ENCODE results near the gene COX4I1. TPM values are rescaled to one million over a fixed set of nuclear protein-coding genes. Genes with fewer than 3 reads are reported as not detected.
A peak's percentile ranks its signal among the peaks of the same experiment; 100 is the strongest.

Gene COX4I1
- polyA plus RNA-seq, 3 donors = 985 to 1,312 (median 1,132) TPM

DNA sequence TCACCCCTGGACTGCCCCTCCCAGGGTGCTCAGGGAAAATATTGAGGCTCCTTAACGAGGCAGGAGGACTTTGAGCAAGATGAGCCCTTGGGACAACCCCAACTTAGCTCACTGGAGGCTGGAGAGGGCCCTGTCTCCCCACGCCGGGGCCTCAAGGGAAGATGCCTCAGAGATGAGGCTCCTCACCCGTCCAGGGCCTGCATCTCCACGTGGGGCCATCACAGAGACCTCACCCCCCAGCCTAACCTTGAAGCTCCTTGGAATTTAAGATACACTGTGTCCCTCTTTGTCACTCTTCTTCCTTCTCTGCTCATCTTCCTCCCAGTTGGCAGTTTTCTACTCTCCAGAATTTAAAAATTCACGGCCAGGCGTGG is 11.2 kb downstream of the COX4I1 start:
- Mint-ChIP-seq H3K4me3 (peak overlapping the region in 1 of 2 donors; percentile 32), H3K36me3 (peaks cover 13 to 18% of the 10 kb centered on the region in 2 donors), H3K27ac (no peak overlapping the region), H3K4me1 (no peaks in the 10 kb centered on the region), H3K27me3 (ENCODE audit: low read depth in 3 of 3) (peaks cover 39 to 53% (median 48%) of the 10 kb centered on the region in 3 donors), H3K9me3 (peaks cover 0 to 3% (median 0%) of the 10 kb centered on the region in 7 donors)
- Histone ChIP-seq H4K20me1 (ENCODE audit: insufficient read depth, low read length) (peaks cover 14% of the 10 kb centered on the region), H3K79me2 (ENCODE audit: insufficient read depth, low read length) (no peaks in the 10 kb centered on the region), H3K4me2 (replicated peaks; ENCODE audit: extremely low read depth, low read length, poor library complexity, severe bottlenecking) (no peak overlapping the region), H3K27me3 (ENCODE audit: control insufficient read depth in 2 of 2, insufficient read depth in 2 of 2, low read length in 2 of 2) (peaks cover 7 to 24% of the 10 kb centered on the region in 2 donors), H3K4me1 (ENCODE audit: control insufficient read depth in 1 of 2, insufficient read depth in 2 of 2, low read length in 2 of 2) (no peaks in the 10 kb centered on the region), H3K9ac (ENCODE audit: insufficient read depth, low read length, poor library complexity, severe bottlenecking) (no peak overlapping the region), H2AFZ (ENCODE audit: insufficient read depth, low read depth, low read length, poor library complexity, severe bottlenecking) (no peak overlapping the region), H3K36me3 (replicated peaks in 1 of 2; ENCODE audit: control insufficient read depth in 1 of 2, insufficient read depth in 2 of 2, low read length in 2 of 2) (peaks cover 15 to 16% of the 10 kb centered on the region in 2 donors), H3K4me3 (replicated peaks in 1 of 3; ENCODE audit: low read depth in 2 of 3, low read length in 3 of 3) (no peak overlapping the region), H3K9me3 (replicated peaks in 1 of 2; ENCODE audit: control insufficient read depth in 1 of 2, insufficient read depth in 1 of 2, low read length in 2 of 2) (no peaks in the 10 kb centered on the region), H3K27ac (ENCODE audit: low read depth in 1 of 2, low read length in 2 of 2) (no peak overlapping the region)
- no peak for TF ChIP-seq CTCF (IDR thresholded peaks at IDR 0.05)
- intact Hi-C loops (cut with micrococcal nuclease) = no loop called here
- 98% methylated on average over 5 of the region's 7 CpGs for WGBS (ENCODE audit: insufficient coverage)
- DNase-seq = no peak

DNA sequence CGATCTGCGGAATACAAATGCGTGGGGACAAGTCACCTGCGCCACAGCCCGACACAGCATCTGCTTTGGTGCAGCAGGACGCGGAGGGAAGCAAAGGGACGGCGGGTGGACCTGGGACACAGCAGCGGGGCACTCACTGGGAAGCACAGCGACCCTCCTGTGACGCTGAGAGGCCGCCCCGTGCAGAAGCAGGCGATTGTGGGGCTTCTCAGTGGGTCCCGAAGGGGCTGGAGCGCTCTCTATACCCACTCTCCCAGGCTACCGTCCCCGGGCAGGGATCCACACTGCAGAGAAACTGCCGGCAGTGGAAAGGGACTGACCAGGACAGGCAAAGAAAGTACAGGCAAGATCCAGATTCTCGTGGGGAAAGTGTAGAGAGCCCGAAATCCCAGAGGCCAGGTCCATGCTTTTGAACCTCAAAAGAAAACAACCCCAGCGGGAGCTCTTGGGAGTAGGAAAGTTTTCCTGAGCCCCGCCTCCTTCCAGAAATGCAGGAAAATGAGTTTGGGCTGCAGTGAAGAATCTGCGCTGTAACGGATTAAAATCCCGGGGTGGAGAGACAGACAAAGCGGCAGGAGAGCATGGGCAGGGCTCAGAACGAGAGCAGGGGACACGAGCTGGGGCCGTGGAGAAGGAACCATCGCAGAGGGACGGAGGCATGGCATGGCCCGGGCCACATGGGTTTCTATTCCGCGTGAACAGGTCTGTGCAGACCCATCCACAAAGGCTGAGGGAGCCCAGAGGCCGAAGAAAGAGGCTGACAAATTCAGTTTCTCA is 12.7 kb downstream of the COX4I1 start:
- no peak overlapping the region for H3K4me2 ChIP-seq (replicated peaks; ENCODE audit: extremely low read depth, low read length, poor library complexity, severe bottlenecking)
- TF ChIP-seq CTCF (IDR thresholded peaks at IDR 0.05) = no peak
- H3K27ac Mint-ChIP-seq = no peak overlapping the region
- intact Hi-C loops (cut with micrococcal nuclease) = no loop called here
- WGBS (ENCODE audit: insufficient coverage) = 52% methylated on average over 32 of the region's 37 CpGs
- H3K79me2 ChIP-seq (ENCODE audit: insufficient read depth, low read length) = no peaks in the 10 kb centered on the region
- H3K9me3 Mint-ChIP-seq = peaks cover 0 to 3% (median 0%) of the 10 kb centered on the region in 7 donors
- no peaks in the 10 kb centered on the region for H3K4me1 ChIP-seq (ENCODE audit: control insufficient read depth in 1 of 2, insufficient read depth in 2 of 2, low read length in 2 of 2)
- H2AFZ ChIP-seq (ENCODE audit: insufficient read depth, low read depth, low read length, poor library complexity, severe bottlenecking) = no peak overlapping the region
- no peaks in the 10 kb centered on the region for H3K4me1 Mint-ChIP-seq
- H3K9me3 ChIP-seq (replicated peaks in 1 of 2; ENCODE audit: control insufficient read depth in 1 of 2, insufficient read depth in 1 of 2, low read length in 2 of 2) = no peaks in the 10 kb centered on the region
- H3K4me3 ChIP-seq (replicated peaks in 1 of 3; ENCODE audit: low read depth in 2 of 3, low read length in 3 of 3) = no peak overlapping the region
- H4K20me1 ChIP-seq (ENCODE audit: insufficient read depth, low read length) = peaks cover under 1% of the 10 kb centered on the region
- H3K36me3 Mint-ChIP-seq = peaks cover 0 to 3% of the 10 kb centered on the region in 2 donors
- H3K27ac ChIP-seq (ENCODE audit: low read depth in 1 of 2, low read length in 2 of 2) = no peak overlapping the region
- no peak overlapping the region for H3K9ac ChIP-seq (ENCODE audit: insufficient read depth, low read length, poor library complexity, severe bottlenecking)
- H3K4me3 Mint-ChIP-seq = peak overlapping the region in 1 of 2 donors; percentile 56
- H3K27me3 ChIP-seq (ENCODE audit: control insufficient read depth in 2 of 2, insufficient read depth in 2 of 2, low read length in 2 of 2) = peaks cover 7 to 24% of the 10 kb centered on the region in 2 donors
- peaks cover 38 to 53% (median 51%) of the 10 kb centered on the region in 3 donors for H3K27me3 Mint-ChIP-seq (ENCODE audit: low read depth in 3 of 3)
- peaks cover under 1 to 1% of the 10 kb centered on the region in 2 donors for H3K36me3 ChIP-seq (replicated peaks in 1 of 2; ENCODE audit: control insufficient read depth in 1 of 2, insufficient read depth in 2 of 2, low read length in 2 of 2)
- DNase-seq = no peak

Data from CD14-positive monocyte (primary cell).